Panc1 (cell line): ENCODE measurements around the gene ZNF516.

Experiments
- POLR2AphosphoS5 ChIP-seq: IDR thresholded peaks from 2 replicates; pipeline ENCODE4 v1.6.1; 2012; ENCODE audit warnings: mild to moderate bottlenecking, low read depth, low read length, moderate library complexity
- TF ChIP-seq, protein P1 (sequence below): fragments of 450-650 bp; IDR thresholded peaks from 2 replicates; pipeline ENCODE4 v1.5.1; 2017; ENCODE audit warnings: mild to moderate bottlenecking

DNA sequence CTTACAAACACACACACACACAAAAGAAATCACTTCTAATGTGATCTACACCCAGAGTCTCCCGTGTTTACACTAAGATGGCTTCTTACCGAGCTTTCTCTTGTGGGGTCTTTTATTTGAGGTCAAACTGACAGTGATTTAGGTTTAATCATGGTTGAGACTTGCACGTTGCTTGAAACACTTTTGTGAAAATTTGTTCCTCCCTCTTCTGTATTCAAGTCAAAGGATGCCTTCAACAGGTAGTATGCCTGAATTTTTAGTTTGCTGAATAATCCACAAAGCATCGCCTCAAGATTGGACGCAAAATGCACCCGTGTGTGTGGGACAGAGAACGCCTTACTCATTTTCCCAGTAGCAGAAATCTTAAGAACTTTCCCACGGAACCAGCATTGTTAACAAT lies 4.0 kb upstream of the ZNF516 start:
- TF ChIP-seq, protein P1, sequence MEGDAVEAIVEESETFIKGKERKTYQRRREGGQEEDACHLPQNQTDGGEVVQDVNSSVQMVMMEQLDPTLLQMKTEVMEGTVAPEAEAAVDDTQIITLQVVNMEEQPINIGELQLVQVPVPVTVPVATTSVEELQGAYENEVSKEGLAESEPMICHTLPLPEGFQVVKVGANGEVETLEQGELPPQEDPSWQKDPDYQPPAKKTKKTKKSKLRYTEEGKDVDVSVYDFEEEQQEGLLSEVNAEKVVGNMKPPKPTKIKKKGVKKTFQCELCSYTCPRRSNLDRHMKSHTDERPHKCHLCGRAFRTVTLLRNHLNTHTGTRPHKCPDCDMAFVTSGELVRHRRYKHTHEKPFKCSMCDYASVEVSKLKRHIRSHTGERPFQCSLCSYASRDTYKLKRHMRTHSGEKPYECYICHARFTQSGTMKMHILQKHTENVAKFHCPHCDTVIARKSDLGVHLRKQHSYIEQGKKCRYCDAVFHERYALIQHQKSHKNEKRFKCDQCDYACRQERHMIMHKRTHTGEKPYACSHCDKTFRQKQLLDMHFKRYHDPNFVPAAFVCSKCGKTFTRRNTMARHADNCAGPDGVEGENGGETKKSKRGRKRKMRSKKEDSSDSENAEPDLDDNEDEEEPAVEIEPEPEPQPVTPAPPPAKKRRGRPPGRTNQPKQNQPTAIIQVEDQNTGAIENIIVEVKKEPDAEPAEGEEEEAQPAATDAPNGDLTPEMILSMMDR, result no peak
- no peak for TF ChIP-seq POLR2AphosphoS5
